GM15510 (cell line): ENCODE results near the gene TBRG4.
A peak's percentile ranks its signal among the peaks of the same experiment; 100 is the strongest.

Source experiments
- POLR2A ChIP-seq: IDR thresholded peaks from 3 replicates; pipeline ENCODE4 v1.6.1; 2011; ENCODE audit warnings: borderline replicate concordance; ENCODE audit not compliant: insufficient read length; ENCODE audit errors: extremely low read depth

Gene TBRG4

GRCh38 chr7:45111298-45112223 is at the start of gene TBRG4:
Gene TBRG4 (minus strand): TSS chr7:45111697. CDS start chr7:45109237, 2,460 bp downstream.
- TF ChIP-seq POLR2A = peak; percentile 94

DNA sequence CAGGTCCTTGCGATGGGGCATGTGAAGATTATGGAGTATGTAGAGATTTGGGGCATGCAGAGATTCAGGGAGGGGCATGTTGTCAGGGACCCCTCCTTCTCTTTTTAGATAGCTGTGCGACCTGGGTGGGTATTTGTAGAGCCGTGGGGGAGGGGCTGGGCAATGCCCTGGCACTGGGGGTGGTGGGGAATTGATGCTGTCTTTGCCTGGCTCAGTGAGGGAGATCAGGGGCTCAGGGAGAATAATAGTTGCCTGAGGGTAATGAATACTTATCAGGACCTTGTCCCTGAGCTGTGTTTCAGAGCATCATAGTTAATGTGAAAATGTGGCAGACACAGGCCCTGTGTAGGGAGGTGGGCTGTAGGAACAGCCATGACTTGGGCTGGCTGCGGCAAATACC is 49.6 kb upstream of the TBRG4 start:
- no peak for TF ChIP-seq POLR2A

DNA sequence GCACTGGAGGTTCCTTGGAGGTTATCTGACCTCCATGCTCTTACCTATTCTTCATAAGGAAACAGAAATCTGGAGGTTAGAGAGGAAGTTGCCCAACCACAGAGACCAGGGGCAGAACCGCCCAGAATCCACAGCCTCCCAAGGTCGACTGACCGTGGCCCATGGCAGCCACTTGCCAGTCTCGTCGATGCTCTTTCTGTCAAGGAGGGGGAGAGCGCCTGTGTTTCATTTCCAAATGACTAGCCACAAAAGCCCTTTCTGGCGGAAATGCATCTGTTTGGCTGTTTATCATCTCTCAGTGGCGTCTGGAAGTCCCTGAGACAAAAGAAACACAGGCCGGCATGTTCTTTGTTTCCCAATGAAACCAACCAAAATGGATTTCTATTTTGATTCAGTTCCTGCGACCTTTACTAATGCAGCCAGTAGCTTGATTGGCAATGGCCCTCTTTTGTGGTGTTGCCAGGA is 49.0 kb upstream of the TBRG4 start:
- TF ChIP-seq POLR2A = no peak

DNA sequence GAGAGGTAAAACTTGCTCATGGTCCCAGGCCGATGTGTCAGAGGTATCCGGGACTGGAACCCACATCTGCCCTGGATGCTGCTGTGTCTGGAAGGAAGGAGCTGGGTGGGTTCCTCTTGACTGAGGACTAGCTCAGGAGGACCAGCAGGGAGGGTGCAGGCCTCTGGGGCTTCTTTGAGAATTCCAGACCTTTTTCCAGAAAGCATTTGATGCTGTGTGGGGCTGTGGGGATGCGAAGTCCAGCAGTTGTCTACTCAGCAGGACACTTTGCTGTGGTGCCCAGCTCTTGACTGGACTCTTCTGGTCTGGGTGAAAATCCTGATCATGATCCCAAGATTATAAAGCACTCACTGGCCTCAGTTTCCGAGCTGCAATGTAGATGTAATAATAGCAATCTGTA is 47.8 kb upstream of the TBRG4 start:
- no peak for TF ChIP-seq POLR2A

GRCh38 chr7:45158471-45158870 is 47.0 kb upstream of the TBRG4 start:
- no peak for TF ChIP-seq POLR2A

GRCh38 chr7:45157653-45158401 is 46.3 kb upstream of the TBRG4 start, which contains the start of gene RAMP3:
Gene RAMP3 (plus strand): TSS chr7:45157791. CDS start chr7:45157829, 38 bp downstream.
- no peak for TF ChIP-seq POLR2A

DNA sequence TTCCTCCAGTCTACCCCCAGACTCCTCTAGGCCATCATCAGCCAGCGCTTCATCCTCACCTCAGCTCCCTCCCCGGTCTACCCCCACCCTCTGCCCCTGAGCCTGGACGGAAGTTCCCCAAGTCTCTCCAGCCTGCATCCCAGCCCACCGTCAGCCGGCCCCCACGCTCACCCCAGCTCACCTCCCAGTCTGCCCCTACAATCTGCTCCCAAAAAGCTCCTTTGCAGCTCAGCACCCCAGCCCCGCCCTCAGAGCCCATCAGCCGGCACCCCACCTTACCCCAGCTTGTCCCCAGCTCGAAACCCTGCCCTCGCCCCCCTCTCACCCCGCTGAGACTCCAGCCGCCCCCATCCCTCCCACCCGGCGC is 45.8 kb upstream of the TBRG4 start:
- TF ChIP-seq POLR2A = no peak

- TF ChIP-seq POLR2A = no peak
These were observed 45.2 kb upstream of the TBRG4 start for GRCh38 chr7:45156516-45157272.

- TF ChIP-seq POLR2A = no peak
These were observed 44.4 kb upstream of the TBRG4 start for GRCh38 chr7:45155941-45156340.

DNA sequence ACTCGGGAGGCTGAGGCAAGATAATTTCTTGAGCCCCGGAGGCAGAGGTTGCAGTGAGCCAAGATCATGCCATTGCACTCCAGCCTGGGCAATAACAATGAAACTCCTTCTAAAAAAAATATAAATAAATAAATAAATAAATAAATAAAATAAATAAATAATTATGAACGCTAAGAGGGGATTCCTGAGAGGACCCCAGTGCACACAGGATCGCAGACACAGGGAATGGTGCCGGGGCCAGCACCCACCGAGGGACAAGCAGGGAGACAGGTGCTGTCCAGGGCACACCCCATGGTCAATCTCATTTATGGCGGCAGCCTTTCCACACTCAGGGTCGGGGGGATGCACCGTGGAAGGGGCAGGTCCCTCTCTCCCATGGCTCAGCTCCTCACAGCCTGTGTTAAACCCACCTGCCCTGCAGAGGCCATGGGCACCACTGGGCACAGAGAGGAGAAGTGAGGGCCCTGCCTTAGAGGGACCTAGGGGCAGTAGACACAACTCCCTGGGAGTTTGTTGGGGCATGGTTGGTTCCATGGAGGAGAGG is 43.9 kb upstream of the TBRG4 start:
- no peak for TF ChIP-seq POLR2A

DNA sequence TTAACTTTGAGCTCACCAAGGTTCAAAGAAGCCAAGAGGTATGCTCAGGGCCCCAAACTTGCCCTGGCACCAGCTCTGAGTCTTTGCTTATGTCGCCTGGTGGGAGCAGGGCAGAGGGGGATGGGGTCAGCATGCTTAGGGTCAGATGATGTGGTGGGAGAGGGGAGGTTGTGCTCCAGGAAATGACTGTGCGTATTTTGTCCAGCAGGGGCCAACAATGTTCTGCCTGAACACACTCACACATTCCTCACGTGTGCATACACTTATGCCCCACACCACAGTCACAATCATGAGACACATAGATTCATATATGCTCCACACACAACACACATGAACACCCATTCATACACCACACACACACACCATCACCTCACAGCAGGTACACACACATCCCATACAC is 41.7 kb upstream of the TBRG4 start:
- no peak for TF ChIP-seq POLR2A

- no peak for TF ChIP-seq POLR2A
These were observed 40.5 kb upstream of the TBRG4 start for GRCh38 chr7:45151967-45152366.

- TF ChIP-seq POLR2A = no peak
These were observed 39.7 kb upstream of the TBRG4 start for GRCh38 chr7:45151131-45151684.

DNA sequence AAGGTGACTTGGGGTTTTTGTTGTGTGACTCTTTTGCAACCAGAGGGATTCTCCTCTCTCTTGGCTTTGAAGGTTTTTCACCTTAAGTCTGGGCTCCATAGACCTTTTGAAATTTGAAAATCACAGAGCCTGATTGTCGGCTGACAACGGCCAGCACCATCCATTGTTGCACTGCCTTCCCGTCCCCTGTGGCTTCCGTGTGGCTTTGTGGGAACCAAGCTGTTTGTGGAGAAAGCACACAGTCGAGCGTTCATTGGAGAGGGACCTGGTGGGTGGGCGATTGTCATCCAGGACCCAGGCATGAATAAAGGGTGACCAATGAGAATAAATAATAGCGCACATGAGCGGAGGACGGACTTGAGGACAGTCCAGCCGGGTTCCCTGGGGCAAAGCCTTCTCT is 38.7 kb upstream of the TBRG4 start:
- TF ChIP-seq POLR2A = no peak
